GM12878 (cell line): Measurements from ENCODE around the gene CALB2.

Source experiments
- ATF7 ChIP-seq: fragments of 450-650 bp; IDR thresholded peaks from 2 replicates; pipeline ENCODE4 v1.6.1; 2016; ENCODE audit warnings: low read depth, mild to moderate bottlenecking
- BHLHE40 ChIP-seq, 2 experiments: fragments of 450-650 bp in 1 of 2; IDR thresholded peaks; 2 replicates each; pipeline ENCODE4 v1.6.1; 2011 to 2017; ENCODE audit warnings: low read depth in 2 of 2, borderline replicate concordance in 1 of 2, improper control_type of control experiment in 1 of 2, low read length in 1 of 2, mild to moderate bottlenecking in 1 of 2
- CTCF ChIP-seq, 3 experiments: IDR thresholded peaks in 2 of 3; conservative IDR thresholded peaks in 1 of 3; 2 replicates each; pipeline ENCODE4 v1.5.1; 2011; ENCODE audit warnings: low read depth in 3 of 3, low read length in 3 of 3, mild to moderate bottlenecking in 3 of 3, control low read depth in 2 of 3, moderate library complexity in 2 of 3, inconsistent platforms in 1 of 3, mixed read lengths in 1 of 3; ENCODE audit not compliant: control insufficient read depth in 2 of 3, insufficient read depth in 1 of 3; ENCODE audit errors: extremely low read depth in 1 of 3
- EZH2 ChIP-seq: IDR thresholded peaks from 2 replicates; pipeline ENCODE4 v1.6.1; 2012; ENCODE audit warnings: low read depth, mild to moderate bottlenecking, control low read depth, inconsistent platforms, low read length, borderline replicate concordance; ENCODE audit not compliant: control insufficient read depth
- SUZ12 ChIP-seq: fragments of 200-600 bp; sonication (generic); IDR thresholded peaks from one replicate; pipeline ENCODE4 v1.6.1; 2018; ENCODE audit warnings: antibody characterized with exemption, mild to moderate bottlenecking; ENCODE audit not compliant: unreplicated experiment

- TF ChIP-seq SUZ12 (no peak), CTCF (IDR thresholded peaks at IDR 0.05 in 2 of 3, conservative IDR thresholded peaks at IDR 0.05 in 1 of 3; ENCODE audit: control insufficient read depth in 2 of 3, extremely low read depth in 1 of 3, insufficient read depth in 1 of 3, low read depth in 3 of 3, low read length in 3 of 3) (no peak), EZH2 (no peak), ATF7 (no peak), BHLHE40 (IDR thresholded peaks at IDR 0.05; ENCODE audit: borderline replicate concordance in 1 of 2, low read depth in 2 of 2, low read length in 1 of 2) (no peak)
These were observed 19.9 kb upstream of the CALB2 start for GRCh38 chr16:71338632-71339031.
